K562 (cell line): Measurements from ENCODE around the gene SPHK2. TPM values are rescaled to one million over a fixed set of nuclear protein-coding genes. Genes with fewer than 3 reads are reported as not detected.

Source experiments
- BRD4 ChIP-seq: fragments of 200-600 bp; sonication (generic); IDR thresholded peaks from 2 replicates; pipeline ENCODE4 v1.6.1; 2017; ENCODE audit warnings: inconsistent platforms
- CBX5 ChIP-seq: IDR thresholded peaks from 2 replicates; pipeline ENCODE4 v1.6.1; 2014; ENCODE audit warnings: low read depth, borderline replicate concordance
- FOXJ2 ChIP-seq: fragments of 200-800 bp; sonication (Bioruptor generic); IDR thresholded peaks from 2 replicates; pipeline ENCODE4 v1.6.1; 2016; ENCODE audit warnings: missing genetic modification characterization, missing compliant biosample characterization
- KAT7 ChIP-seq: sonication (generic); formaldehyde crosslinking; IDR thresholded peaks from 2 replicates; pipeline ENCODE4 v1.8.0; 2022; ENCODE audit warnings: missing genetic modification reagents, mild to moderate bottlenecking, borderline replicate concordance
- MAZ ChIP-seq, 2 experiments: fragments of 450-650 bp in 1 of 2; sonication (generic) in 1 of 2; formaldehyde crosslinking; IDR thresholded peaks in 1 of 2; conservative IDR thresholded peaks in 1 of 2; 2 replicates each; pipeline versions ENCODE4 v1.4.0 to v1.5.0; 2020; ENCODE audit warnings: mild to moderate bottlenecking in 1 of 2, missing genetic modification reagents in 1 of 2
- MYC ChIP-seq, 2 experiments: fragments of 250-450 bp in 1 of 2; sonication (Bioruptor Pico) in 1 of 2; IDR thresholded peaks; 2 replicates each; pipeline versions ENCODE4 v1.5.1 to v1.6.1; 2012 to 2021; ENCODE audit warnings: low read depth in 2 of 2, borderline replicate concordance in 1 of 2, improper control_type of control experiment in 1 of 2, low read length in 1 of 2, mild to moderate bottlenecking in 1 of 2, moderate library complexity in 1 of 2
- NCOA6 ChIP-seq: fragments of 450-650 bp; IDR thresholded peaks from 2 replicates; pipeline ENCODE4 v1.6.1; 2017; ENCODE audit warnings: mild to moderate bottlenecking
- NELFE ChIP-seq: IDR thresholded peaks from 2 replicates; pipeline ENCODE4 v1.6.1; 2011; ENCODE audit warnings: mild to moderate bottlenecking; ENCODE audit not compliant: insufficient read depth, insufficient read length
- TFAP4 ChIP-seq: sonication (generic); formaldehyde crosslinking; IDR thresholded peaks from 2 replicates; pipeline ENCODE4 v1.8.0; 2022; ENCODE audit warnings: missing genetic modification reagents, mild to moderate bottlenecking, moderate library complexity, borderline replicate concordance
- USF2 ChIP-seq: sonication (generic); formaldehyde crosslinking; IDR thresholded peaks from 2 replicates; pipeline ENCODE4 v1.5.0; 2020; ENCODE audit warnings: missing genetic modification reagents
- ZNF316 ChIP-seq: fragments of 450-650 bp; IDR thresholded peaks from 2 replicates; pipeline ENCODE4 v1.6.1; 2016
- ZNF444 ChIP-seq: fragments of 250-450 bp; sonication (Bioruptor Pico); IDR thresholded peaks from 2 replicates; pipeline ENCODE4 v1.4.0; 2020; ENCODE audit warnings: mild to moderate bottlenecking, moderate library complexity
- ZNF518B ChIP-seq: fragments of 250-450 bp; sonication (Bioruptor Pico); IDR thresholded peaks from 2 replicates; pipeline ENCODE4 v1.5.0; 2021; ENCODE audit warnings: mild to moderate bottlenecking, moderate library complexity
- ZNF592 ChIP-seq: fragments of 450-650 bp; IDR thresholded peaks from 2 replicates; pipeline ENCODE4 v1.6.1; 2017; ENCODE audit warnings: antibody characterized with exemption, mild to moderate bottlenecking
- ZNF644 ChIP-seq: fragments of 200-800 bp; sonication (Bioruptor generic); IDR thresholded peaks from 2 replicates; pipeline ENCODE4 v1.6.1; 2016; ENCODE audit warnings: low read depth, missing genetic modification characterization, missing compliant biosample characterization
- ZNF696 ChIP-seq: fragments of 250-450 bp; sonication (Bioruptor Pico); conservative IDR thresholded peaks from 2 replicates; pipeline ENCODE4 v1.4.0; 2020; ENCODE audit warnings: mild to moderate bottlenecking, moderate library complexity
- ZNF830 ChIP-seq: fragments of 250-450 bp; sonication (Bioruptor Pico); IDR thresholded peaks from 2 replicates; pipeline ENCODE4 v1.5.0; 2021; ENCODE audit warnings: mild to moderate bottlenecking
- polyA plus RNA-seq, 8 experiments: library from polyadenylated mRNA; depleted of rRNA in 4 of 8; stranded (reverse) in 5 of 8; unstranded in 3 of 8; fragments of >200 nt; fragmentation: Nextera tagmentation in 2 of 8; fragmentation: Illumina TruSeq in 1 of 8; extraction: Ambion mirVana in 2 of 8; extraction: Trizol in 1 of 8; gene quantifications; 2 replicates each; pipeline versions ENCODE4 v1.2.1 to v1.2.3, GENCODE V29; 2011 to 2014; ENCODE audit warnings: inconsistent platforms in 1 of 8, missing spikeins in 1 of 8
- total RNA-seq, 7 experiments: library from RNA; depleted of rRNA in 6 of 7; stranded (reverse); fragments of >200 nt in 6 of 7; fragmentation: Illumina TruSeq in 2 of 7; extraction: Trizol in 2 of 7; gene quantifications; 2 replicates each; pipeline versions ENCODE4 v1.2.1 to v1.2.3, GENCODE V29; 2011 to 2021; ENCODE audit warnings: low replicate concordance in 1 of 7

SPHK2 gene
- total and polyA plus RNA-seq, 9 of the 15 experiments (the other 6 are each of a cell fraction or from before 2014, with no cell fraction given), result 0.10 to 15.2 (median 2.9) TPM

- TF ChIP-seq ZNF592, result no peak
- TF ChIP-seq ZNF316, result peak; percentile 75
- TF ChIP-seq NELFE, result no peak
- no peak for TF ChIP-seq ZNF644 (tag)
- TF ChIP-seq ZNF830 (CRISPR knock-in tag), result peak; percentile 84; the same call in 1 of the 2 replicates
- TF ChIP-seq ZNF518B (CRISPR knock-in tag), result no peak
- TF ChIP-seq NCOA6, result no peak
- no peak for TF ChIP-seq ZNF444
- no peak for TF ChIP-seq CBX5
- no peak for TF ChIP-seq BRD4
- no peak for TF ChIP-seq FOXJ2
- TF ChIP-seq MAZ (CRISPR knock-in tag; conservative IDR thresholded peaks at IDR 0.05 in 1 of 2, IDR thresholded peaks at IDR 0.05 in 1 of 2), result no peak
- TF ChIP-seq ZNF696 (CRISPR knock-in tag), result no peak
- TF ChIP-seq KAT7 (CRISPR knock-in tag), result no peak
- TF ChIP-seq USF2 (CRISPR knock-in tag), result no peak
- TF ChIP-seq MYC (IDR thresholded peaks at IDR 0.05; ENCODE audit: low read depth, low read length), result no peak
- TF ChIP-seq MYC (CRISPR knock-in tag; IDR thresholded peaks at IDR 0.05; ENCODE audit: borderline replicate concordance, low read depth), result no peak
- TF ChIP-seq TFAP4 (CRISPR knock-in tag), result no peak
Observed at GRCh38 chr19:48619692-48620585, 633 bp downstream of the SPHK2 start (continued).
